GM21576 (cell line): Measurements from ENCODE around the gene CYP46A1.
"Not testable (repeated sequence)": the region's sequence is repeated elsewhere in the genome, so short reads cannot be mapped to it uniquely, and the experiment has no call there.

Experiments
- ATAC-seq: cut with Tn5 transposase; IDR thresholded peaks from one replicate; pipeline ENCODE4 v1.9.1; 2021; ENCODE audit warnings: mild to moderate bottlenecking, moderate library complexity; ENCODE audit not compliant: unreplicated experiment

The CYP46A1 gene

GRCh38 chr14:99683619-99684409, at the start of gene CYP46A1:
Gene CYP46A1 (plus strand): TSS chr14:99684298. CDS start chr14:99684418, 120 bp downstream.
- ATAC-seq: peak; percentile 92

- ATAC-seq: no peak
These were observed 49.7 kb upstream of the CYP46A1 start for GRCh38 chr14:99634443-99634842.

GRCh38 chr14:99635116-99635515, 49.0 kb upstream of the CYP46A1 start:
- ATAC-seq: no peak

- ATAC-seq: no peak
These were observed 47.6 kb upstream of the CYP46A1 start for GRCh38 chr14:99636487-99636886.

- ATAC-seq: no peak
These were observed 46.5 kb upstream of the CYP46A1 start for GRCh38 chr14:99637624-99638023.

- ATAC-seq: not testable (repeated sequence)
These were observed 41.3 kb upstream of the CYP46A1 start for GRCh38 chr14:99642771-99643170.

GRCh38 chr14:99643343-99643742, 40.8 kb upstream of the CYP46A1 start:
- no peak for ATAC-seq

GRCh38 chr14:99644035-99644587, 40.0 kb upstream of the CYP46A1 start:
- ATAC-seq: no peak

- ATAC-seq: no peak
These were observed 39.2 kb upstream of the CYP46A1 start, which contains the start of gene HHIPL1 for GRCh38 chr14:99644723-99645544. Gene HHIPL1 (plus strand): TSS chr14:99645129. CDS start chr14:99645208, 79 bp downstream.

GRCh38 chr14:99645545-99646505, 38.3 kb upstream of the CYP46A1 start:
- ATAC-seq: no peak

GRCh38 chr14:99647411-99647810, 36.7 kb upstream of the CYP46A1 start:
- no peak for ATAC-seq

- no peak for ATAC-seq
These were observed 35.9 kb upstream of the CYP46A1 start for GRCh38 chr14:99648027-99648784.

- ATAC-seq: no peak
These were observed 34.9 kb upstream of the CYP46A1 start for GRCh38 chr14:99649219-99649618.

- no peak for ATAC-seq
These were observed 34.5 kb upstream of the CYP46A1 start for GRCh38 chr14:99649643-99650042.

- ATAC-seq: no peak
These were observed 33.9 kb upstream of the CYP46A1 start for GRCh38 chr14:99650189-99650588.

GRCh38 chr14:99651953-99652746, 31.9 kb upstream of the CYP46A1 start:
- no peak for ATAC-seq

- no peak for ATAC-seq
These were observed 29.7 kb upstream of the CYP46A1 start for GRCh38 chr14:99654235-99654985.

GRCh38 chr14:99655521-99655920, 28.6 kb upstream of the CYP46A1 start:
- no peak for ATAC-seq
